ENCODE results near the gene ADAMTSL2.

DNA sequence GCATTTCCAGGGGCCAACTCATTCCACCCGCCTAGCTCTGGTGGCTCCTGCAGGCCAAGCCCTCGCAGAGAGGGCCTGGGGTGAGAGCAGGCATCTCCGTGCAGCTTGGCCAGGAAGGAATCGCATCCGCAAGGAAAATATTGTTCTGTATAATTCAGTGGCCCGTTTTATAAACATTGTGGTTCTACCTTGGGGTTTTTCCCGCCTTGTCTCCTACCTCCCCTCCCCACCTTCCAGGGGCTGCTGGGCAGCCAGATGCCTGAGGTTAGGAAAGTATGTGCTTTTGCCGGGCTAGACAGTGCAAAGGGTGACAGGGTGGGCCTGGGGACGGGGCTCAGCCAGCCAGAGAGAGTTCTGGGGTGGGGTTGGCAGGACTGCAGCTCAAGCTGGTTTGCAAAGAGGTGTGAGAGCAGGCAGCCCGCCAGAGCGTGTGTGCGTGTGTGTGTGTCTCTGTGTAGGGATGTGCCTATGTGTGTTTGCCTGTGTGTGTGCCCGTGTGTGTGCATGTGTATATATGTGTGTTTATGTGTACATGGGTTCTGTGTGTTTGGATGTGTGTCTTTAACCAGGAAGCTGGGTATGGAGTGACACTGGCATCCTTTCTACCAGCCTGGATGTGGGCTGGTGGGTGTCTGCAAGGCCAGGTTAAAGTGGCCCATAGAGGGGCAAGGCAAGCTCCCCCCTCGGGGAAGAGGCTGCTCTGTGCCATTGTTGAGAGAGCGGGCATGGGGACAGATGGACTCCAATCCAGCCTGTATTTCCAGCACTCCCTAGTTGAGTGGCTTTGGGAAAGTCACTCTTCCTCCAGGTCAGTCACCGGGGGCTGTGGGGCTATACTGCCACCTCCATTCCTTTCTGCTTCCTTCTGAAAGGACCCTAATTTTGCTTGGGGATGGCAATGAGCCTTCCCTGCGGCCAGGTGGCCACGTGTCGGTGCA is 45.0 kb upstream of the ADAMTSL2 start:
- TF ChIP-seq POLR2A (IDR thresholded peaks at IDR 0.05) = no peak
- TF ChIP-seq CTCF (IDR thresholded peaks at IDR 0.05) = no peak
- no peak for TF ChIP-seq POLR2AphosphoS5 (IDR thresholded peaks at IDR 0.05; ENCODE audit: insufficient read depth in 1 of 2, low read depth in 1 of 2)

Measured in vagina (tissue), 2 donors.